ENCODE data around the gene DENND1A. TPM values are rescaled to one million over a fixed set of nuclear protein-coding genes. Genes with fewer than 3 reads are reported as not detected.

The DENND1A gene
- total RNA-seq, 4 donors from 2014 or later, result 19.2 to 26.9 (median 24.0) TPM

DNA sequence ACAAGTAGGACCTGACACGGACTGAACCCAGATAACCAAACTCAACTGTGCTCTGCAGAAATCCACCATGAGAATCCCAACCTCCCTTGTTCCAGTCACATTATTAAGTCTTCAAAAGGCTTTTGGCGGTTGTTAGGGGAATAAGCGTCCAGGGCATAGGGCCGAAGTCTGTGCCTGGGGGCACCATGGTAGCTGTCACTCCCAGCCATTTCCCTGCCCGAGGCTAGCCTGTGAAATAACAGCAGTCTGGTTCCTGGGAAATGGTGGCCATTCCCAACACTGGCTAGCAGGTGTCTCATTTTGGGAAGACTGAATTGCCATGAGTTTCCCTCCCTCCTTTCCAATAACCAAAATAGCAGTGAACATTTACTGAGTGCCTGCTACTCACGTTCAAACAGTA lies 451.8 kb downstream of the DENND1A start:
- no peaks in the 10 kb centered on the region for H3K4me1 ChIP-seq
- no peaks in the 10 kb centered on the region for H3K36me3 ChIP-seq
- no peak for TF ChIP-seq POLR2A (IDR thresholded peaks at IDR 0.05; ENCODE audit: low read depth)
- TF ChIP-seq POLR2AphosphoS5 (IDR thresholded peaks at IDR 0.05), result no peak
- TF ChIP-seq, protein P1, sequence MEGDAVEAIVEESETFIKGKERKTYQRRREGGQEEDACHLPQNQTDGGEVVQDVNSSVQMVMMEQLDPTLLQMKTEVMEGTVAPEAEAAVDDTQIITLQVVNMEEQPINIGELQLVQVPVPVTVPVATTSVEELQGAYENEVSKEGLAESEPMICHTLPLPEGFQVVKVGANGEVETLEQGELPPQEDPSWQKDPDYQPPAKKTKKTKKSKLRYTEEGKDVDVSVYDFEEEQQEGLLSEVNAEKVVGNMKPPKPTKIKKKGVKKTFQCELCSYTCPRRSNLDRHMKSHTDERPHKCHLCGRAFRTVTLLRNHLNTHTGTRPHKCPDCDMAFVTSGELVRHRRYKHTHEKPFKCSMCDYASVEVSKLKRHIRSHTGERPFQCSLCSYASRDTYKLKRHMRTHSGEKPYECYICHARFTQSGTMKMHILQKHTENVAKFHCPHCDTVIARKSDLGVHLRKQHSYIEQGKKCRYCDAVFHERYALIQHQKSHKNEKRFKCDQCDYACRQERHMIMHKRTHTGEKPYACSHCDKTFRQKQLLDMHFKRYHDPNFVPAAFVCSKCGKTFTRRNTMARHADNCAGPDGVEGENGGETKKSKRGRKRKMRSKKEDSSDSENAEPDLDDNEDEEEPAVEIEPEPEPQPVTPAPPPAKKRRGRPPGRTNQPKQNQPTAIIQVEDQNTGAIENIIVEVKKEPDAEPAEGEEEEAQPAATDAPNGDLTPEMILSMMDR (IDR thresholded peaks at IDR 0.05), result no peak
- no peak for TF ChIP-seq EP300 (IDR thresholded peaks at IDR 0.05)
- H3K9me3 ChIP-seq, result no peaks in the 10 kb centered on the region
- H3K27me3 ChIP-seq, result no peaks in the 10 kb centered on the region
- no peak overlapping the region for H3K27ac ChIP-seq (replicated peaks in 1 of 4)
- intact Hi-C loops (cut with DNase I), result no loop called here
- H3K4me3 ChIP-seq, result no peak overlapping the region
- DNase-seq (ENCODE audit: extremely low spot score), result no peak
- 94% methylated on average over 6 of the region's 6 CpGs for WGBS

DNA sequence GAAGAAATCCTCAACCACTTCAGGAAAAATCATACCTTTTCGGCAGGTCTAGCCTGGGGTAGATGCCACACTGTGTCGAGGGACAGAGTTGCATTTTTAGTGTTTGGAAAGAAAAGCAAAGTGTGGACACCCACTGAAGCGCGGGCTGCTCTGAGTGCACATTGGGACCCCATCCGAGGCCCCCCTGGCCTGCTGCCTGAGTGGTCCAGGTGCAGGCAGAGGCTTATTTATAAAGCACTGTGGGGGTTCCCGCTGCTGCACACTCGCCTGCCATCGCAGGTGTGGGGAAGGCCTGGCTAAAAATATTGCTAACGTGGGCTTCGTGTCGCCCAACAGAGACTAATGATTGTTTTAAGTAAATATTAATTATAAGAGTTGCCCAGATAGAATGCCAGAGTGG lies 454.5 kb downstream of the DENND1A start:
- Histone ChIP-seq H3K27me3 (no peaks in the 10 kb centered on the region), H3K36me3 (no peaks in the 10 kb centered on the region), H3K4me3 (no peak overlapping the region), H3K4me1 (no peaks in the 10 kb centered on the region), H3K9me3 (no peaks in the 10 kb centered on the region), H3K27ac (replicated peaks in 1 of 4) (no peak overlapping the region)
- TF ChIP-seq EP300 (IDR thresholded peaks at IDR 0.05) (no peak), POLR2AphosphoS5 (IDR thresholded peaks at IDR 0.05) (no peak), POLR2A (IDR thresholded peaks at IDR 0.05; ENCODE audit: low read depth) (no peak)
- TF ChIP-seq, protein P1 (IDR thresholded peaks at IDR 0.05), result no peak
- WGBS, result 97% methylated on average over 11 of the region's 11 CpGs
- DNase-seq (ENCODE audit: extremely low spot score), result no peak
- intact Hi-C loops (cut with DNase I), result no loop called here

GRCh38 chr9:123472862-123473614 lies 456.9 kb downstream of the DENND1A start:
- Histone ChIP-seq H3K36me3 (no peaks in the 10 kb centered on the region), H3K27ac (replicated peaks in 1 of 4) (no peak overlapping the region), H3K9me3 (no peaks in the 10 kb centered on the region), H3K27me3 (no peaks in the 10 kb centered on the region), H3K4me1 (peaks cover 0 to 9% (median 0%) of the 10 kb centered on the region in 4 donors), H3K4me3 (no peak overlapping the region)
- TF ChIP-seq POLR2A (IDR thresholded peaks at IDR 0.05; ENCODE audit: low read depth), result no peak
- TF ChIP-seq, protein P1 (IDR thresholded peaks at IDR 0.05), result no peak
- no peak for TF ChIP-seq EP300 (IDR thresholded peaks at IDR 0.05)
- TF ChIP-seq POLR2AphosphoS5 (IDR thresholded peaks at IDR 0.05), result no peak
- intact Hi-C loops (cut with DNase I), result no loop called here
- WGBS, result 86% methylated on average over 14 of the region's 14 CpGs
- DNase-seq (ENCODE audit: extremely low spot score), result no peak

GRCh38 chr9:123471843-123472570 lies 457.9 kb downstream of the DENND1A start:
- no peak for DNase-seq (ENCODE audit: extremely low spot score)
- intact Hi-C loops (cut with DNase I), result no loop called here
- TF ChIP-seq, protein P1 (IDR thresholded peaks at IDR 0.05), result no peak
- no peak for TF ChIP-seq POLR2AphosphoS5 (IDR thresholded peaks at IDR 0.05)
- no peak for TF ChIP-seq EP300 (IDR thresholded peaks at IDR 0.05)
- no peak for TF ChIP-seq POLR2A (IDR thresholded peaks at IDR 0.05; ENCODE audit: low read depth)
- WGBS, result 91% methylated on average over 11 of the region's 12 CpGs
- no peak overlapping the region for H3K4me3 ChIP-seq
- H3K9me3 ChIP-seq, result no peaks in the 10 kb centered on the region
- H3K36me3 ChIP-seq, result no peaks in the 10 kb centered on the region
- no peaks in the 10 kb centered on the region for H3K27me3 ChIP-seq
- no peak overlapping the region for H3K27ac ChIP-seq (replicated peaks in 1 of 4)
- peaks cover 0 to 9% (median 0%) of the 10 kb centered on the region in 4 donors for H3K4me1 ChIP-seq
